Erythroblast (primary cell): ENCODE results near the gene FHIP1A.

ENCODE experiments used
- DNase-seq, 2 experiments: peaks; one replicate each; lab custom pipeline; 2025; lab: John Stamatoyannopoulos, UW
- GATA1 ChIP-seq: IDR thresholded peaks from 2 replicates; pipeline ENCODE4 v1.6.1; 2011; ENCODE audit warnings: low read depth, mild to moderate bottlenecking, control low read depth, low read length, moderate library complexity
- POLR2A ChIP-seq: IDR thresholded peaks from 2 replicates; pipeline ENCODE4 v1.6.1; 2011; ENCODE audit warnings: mild to moderate bottlenecking, low read length

Gene FHIP1A

GRCh38 chr4:151429957-151430570 is 21.1 kb downstream of the FHIP1A start:
- DNase-seq: no peak
- no peak for TF ChIP-seq POLR2A
- TF ChIP-seq GATA1: no peak

- DNase-seq: no peak
- TF ChIP-seq POLR2A (no peak), GATA1 (no peak)
Observed at GRCh38 chr4:151430740-151431457, 21.9 kb downstream of the FHIP1A start.

GRCh38 chr4:151431728-151432127 is 22.8 kb downstream of the FHIP1A start:
- DNase-seq: no peak
- TF ChIP-seq POLR2A (no peak), GATA1 (no peak)

GRCh38 chr4:151432654-151433053 is 23.7 kb downstream of the FHIP1A start:
- DNase-seq: no peak
- TF ChIP-seq GATA1: no peak
- no peak for TF ChIP-seq POLR2A

GRCh38 chr4:151434183-151434860 is 25.3 kb downstream of the FHIP1A start:
- TF ChIP-seq GATA1: no peak
- TF ChIP-seq POLR2A: no peak
- no peak for DNase-seq

GRCh38 chr4:151436093-151436518 is 27.1 kb downstream of the FHIP1A start:
- TF ChIP-seq GATA1 (no peak), POLR2A (no peak)
- no peak for DNase-seq

- TF ChIP-seq POLR2A (no peak), GATA1 (no peak)
Observed at GRCh38 chr4:151437505-151437904, 28.5 kb downstream of the FHIP1A start.

GRCh38 chr4:151438154-151438553 is 29.2 kb downstream of the FHIP1A start:
- DNase-seq: no peak
- TF ChIP-seq GATA1: no peak
- no peak for TF ChIP-seq POLR2A

More at GRCh38 chr4:151437505-151437904, 28.5 kb downstream of the FHIP1A start:
- DNase-seq: no peak

GRCh38 chr4:151439320-151439719 is 30.3 kb downstream of the FHIP1A start:
- no peak for TF ChIP-seq POLR2A
- no peak for TF ChIP-seq GATA1

GRCh38 chr4:151442002-151442401 is 33.0 kb downstream of the FHIP1A start:
- TF ChIP-seq GATA1 (no peak), POLR2A (no peak)
- no peak for DNase-seq

More at GRCh38 chr4:151439320-151439719, 30.3 kb downstream of the FHIP1A start:
- DNase-seq: no peak

- TF ChIP-seq POLR2A (no peak), GATA1 (no peak)
- DNase-seq: no peak
Observed at GRCh38 chr4:151443247-151443646, 34.3 kb downstream of the FHIP1A start.

- DNase-seq: no peak
- TF ChIP-seq GATA1 (no peak), POLR2A (no peak)
Observed at GRCh38 chr4:151443752-151444151, 34.8 kb downstream of the FHIP1A start.

GRCh38 chr4:151446208-151446607 is 37.2 kb downstream of the FHIP1A start:
- DNase-seq: no peak
- no peak for TF ChIP-seq POLR2A
- TF ChIP-seq GATA1: no peak

GRCh38 chr4:151454513-151454912 is 45.5 kb downstream of the FHIP1A start:
- no peak for TF ChIP-seq GATA1
- TF ChIP-seq POLR2A: no peak
- DNase-seq: no peak

GRCh38 chr4:151455212-151455611 is 46.2 kb downstream of the FHIP1A start:
- TF ChIP-seq GATA1: no peak
- no peak for TF ChIP-seq POLR2A

More at GRCh38 chr4:151455212-151455611, 46.2 kb downstream of the FHIP1A start:
- no peak for DNase-seq
